ENCODE results near the gene OVCH1. TPM values are rescaled to one million over a fixed set of nuclear protein-coding genes. Genes with fewer than 3 reads are reported as not detected.
"Not testable (repeated sequence)": the region's sequence is repeated elsewhere in the genome, so short reads cannot be mapped to it uniquely, and the experiment has no call there.

The OVCH1 gene
- total RNA-seq, 1 donor from 2014 or later: 3.2 TPM

GRCh38 chr12:29402437-29402836 lies 95.0 kb downstream of the OVCH1 start:
- TF ChIP-seq CTCF (IDR thresholded peaks at IDR 0.05): no peak
- H3K27me3 ChIP-seq (ENCODE audit: low read depth): no peaks in the 10 kb centered on the region
- no peaks in the 10 kb centered on the region for H3K4me1 ChIP-seq
- H3K36me3 ChIP-seq: no peaks in the 10 kb centered on the region
- intact Hi-C loops (cut with DNase I): no loop called here
- no peak for DNase-seq
- no peak overlapping the region for H3K4me3 ChIP-seq
- ATAC-seq: no peak
- H3K9me3 ChIP-seq: no peaks in the 10 kb centered on the region
- no peak overlapping the region for H3K27ac ChIP-seq

DNA sequence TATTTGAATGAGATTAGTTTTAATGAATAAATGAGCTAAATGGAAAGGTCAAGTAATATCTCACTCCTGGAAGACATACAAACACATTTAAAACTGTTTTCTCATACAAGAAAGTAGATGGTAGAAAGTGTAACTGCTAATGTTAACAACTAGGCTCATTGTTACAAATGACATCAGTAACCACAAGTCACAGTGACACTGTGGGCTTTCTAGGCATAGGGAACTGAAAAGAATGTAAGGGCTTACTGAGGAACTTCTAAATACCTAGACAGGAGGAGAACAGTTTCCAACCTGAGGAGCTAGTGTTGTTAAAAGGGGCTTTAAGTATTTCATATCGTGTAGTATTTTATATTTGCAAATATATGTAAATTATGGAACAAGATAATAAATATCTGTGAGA lies 99.0 kb downstream of the OVCH1 start:
- H3K9me3 ChIP-seq: no peaks in the 10 kb centered on the region
- no peak overlapping the region for H3K4me3 ChIP-seq
- no peak for DNase-seq
- no peaks in the 10 kb centered on the region for H3K4me1 ChIP-seq
- no peaks in the 10 kb centered on the region for H3K27me3 ChIP-seq (ENCODE audit: low read depth)
- no peak for TF ChIP-seq CTCF (IDR thresholded peaks at IDR 0.05)
- H3K27ac ChIP-seq: no peak overlapping the region
- no peaks in the 10 kb centered on the region for H3K36me3 ChIP-seq
- intact Hi-C loops (cut with DNase I): no loop called here
- no peak for ATAC-seq

- TF ChIP-seq CTCF (IDR thresholded peaks at IDR 0.05): no peak
- DNase-seq (no peak), ATAC-seq (no peak)
- Histone ChIP-seq H3K36me3 (no peaks in the 10 kb centered on the region), H3K9me3 (no peaks in the 10 kb centered on the region), H3K27me3 (ENCODE audit: low read depth) (no peaks in the 10 kb centered on the region), H3K4me1 (no peaks in the 10 kb centered on the region), H3K4me3 (no peak overlapping the region), H3K27ac (no peak overlapping the region)
- intact Hi-C loops (cut with DNase I): no loop called here
Observed at GRCh38 chr12:29396774-29397173, 100.7 kb downstream of the OVCH1 start.

- H3K4me3 ChIP-seq: no peak overlapping the region
- intact Hi-C loops (cut with DNase I): no loop called here
- no peaks in the 10 kb centered on the region for H3K27me3 ChIP-seq (ENCODE audit: low read depth)
- H3K9me3 ChIP-seq: no peaks in the 10 kb centered on the region
- no peak for DNase-seq
- no peak for ATAC-seq
- TF ChIP-seq CTCF (IDR thresholded peaks at IDR 0.05): no peak
- H3K27ac ChIP-seq: no peak overlapping the region
- no peaks in the 10 kb centered on the region for H3K36me3 ChIP-seq
- H3K4me1 ChIP-seq: no peaks in the 10 kb centered on the region
Observed at GRCh38 chr12:29395356-29395755, 102.1 kb downstream of the OVCH1 start.

DNA sequence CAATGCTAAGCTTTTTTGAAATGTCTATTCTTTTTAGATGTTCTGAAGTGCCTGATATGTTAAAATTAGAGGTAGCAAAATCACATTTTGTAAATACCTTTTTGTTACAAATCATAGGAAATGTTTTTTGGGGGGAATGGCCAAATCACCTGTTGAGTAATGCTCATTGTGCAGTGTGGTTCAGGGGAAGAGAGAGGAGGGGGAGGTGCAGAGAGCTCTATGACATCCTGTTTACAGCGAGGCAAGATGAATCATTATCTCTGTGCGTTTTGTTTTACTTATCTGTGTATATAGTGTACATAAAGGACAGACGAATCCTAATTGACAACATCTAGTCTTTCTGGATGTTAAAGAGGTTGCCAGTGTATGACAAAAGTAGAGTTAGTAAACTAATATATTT lies 107.1 kb downstream of the OVCH1 start:
- H3K27me3 ChIP-seq (ENCODE audit: low read depth); H3K4me3 ChIP-seq; DNase-seq; H3K4me1 ChIP-seq; intact Hi-C loops (cut with DNase I); H3K36me3 ChIP-seq; H3K9me3 ChIP-seq; ATAC-seq; H3K27ac ChIP-seq: not testable (repeated sequence)

DNA sequence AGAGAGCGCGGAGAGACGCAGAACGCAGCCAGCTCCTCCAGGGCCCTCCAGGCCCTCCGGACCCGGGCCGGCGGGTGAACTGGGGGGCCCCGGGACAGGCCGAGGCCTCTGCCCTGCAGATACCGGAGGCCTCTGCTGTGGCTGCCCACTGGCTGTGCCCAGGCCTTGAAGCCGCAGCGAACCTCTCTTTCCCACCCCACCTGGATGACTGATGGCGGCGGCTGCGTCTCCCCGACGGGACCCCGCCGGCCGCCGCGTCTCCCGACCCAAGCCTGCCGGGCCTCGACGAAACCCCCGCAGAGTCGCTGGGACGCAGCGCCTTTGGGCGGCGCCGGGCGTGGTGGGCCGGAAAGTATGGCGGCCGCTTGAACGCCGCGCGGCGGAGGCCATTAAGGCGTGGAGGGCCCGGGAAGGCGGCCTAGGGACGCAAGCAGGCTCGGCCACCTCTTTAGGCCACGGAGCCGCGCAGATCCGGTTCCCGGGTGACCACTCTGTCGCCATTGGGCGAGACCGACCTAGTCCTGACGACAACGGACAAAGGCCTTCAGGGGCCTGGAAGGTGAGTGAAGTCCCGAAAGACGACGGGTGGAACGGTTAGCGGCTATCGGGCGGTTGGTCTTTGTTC lies 108.1 kb downstream of the OVCH1 start:
- Histone ChIP-seq H3K27ac (no peak overlapping the region), H3K27me3 (ENCODE audit: low read depth) (no peaks in the 10 kb centered on the region), H3K9me3 (no peaks in the 10 kb centered on the region), H3K36me3 (no peaks in the 10 kb centered on the region), H3K4me1 (no peaks in the 10 kb centered on the region), H3K4me3 (no peak overlapping the region)
- intact Hi-C loops (cut with DNase I): no loop called here
- ATAC-seq (no peak), DNase-seq (no peak)
- no peak for TF ChIP-seq CTCF (IDR thresholded peaks at IDR 0.05)

- ATAC-seq; H3K9me3 ChIP-seq; intact Hi-C loops (cut with DNase I); H3K4me1 ChIP-seq; DNase-seq; H3K27me3 ChIP-seq (ENCODE audit: low read depth); H3K4me3 ChIP-seq; H3K36me3 ChIP-seq; H3K27ac ChIP-seq: not testable (repeated sequence)
Observed at GRCh38 chr12:29386084-29386680, 111.3 kb downstream of the OVCH1 start.

- intact Hi-C loops (cut with DNase I); DNase-seq; H3K4me1 ChIP-seq; H3K36me3 ChIP-seq; H3K27ac ChIP-seq; H3K4me3 ChIP-seq; H3K27me3 ChIP-seq (ENCODE audit: low read depth); H3K9me3 ChIP-seq; ATAC-seq: not testable (repeated sequence)
Observed at GRCh38 chr12:29385194-29385593, 112.3 kb downstream of the OVCH1 start.

All from lower lobe of right lung (tissue), 2 donors.